GM19025 (cell line): ENCODE measurements around the gene KCP.

ENCODE experiments used
- ATAC-seq: cut with Tn5 transposase; IDR thresholded peaks from one replicate; pipeline ENCODE4 v1.9.1; 2021; ENCODE audit warnings: mild to moderate bottlenecking, low read depth, moderate library complexity; ENCODE audit not compliant: unreplicated experiment

The KCP gene

GRCh38 chr7:128876586-128876977 lies 33.9 kb downstream of the KCP start:
- no peak for ATAC-seq

GRCh38 chr7:128876127-128876526 lies 34.4 kb downstream of the KCP start:
- ATAC-seq, result no peak

- no peak for ATAC-seq
Measured at GRCh38 chr7:128875523-128875948, 35.0 kb downstream of the KCP start.

- no peak for ATAC-seq
Measured at GRCh38 chr7:128874140-128875031, 36.1 kb downstream of the KCP start.

GRCh38 chr7:128873234-128873633 lies 37.3 kb downstream of the KCP start:
- ATAC-seq, result no peak

- no peak for ATAC-seq
Measured at GRCh38 chr7:128872394-128872824, 38.1 kb downstream of the KCP start.

GRCh38 chr7:128871050-128871449 lies 39.5 kb downstream of the KCP start:
- ATAC-seq, result no peak

GRCh38 chr7:128869944-128870285 lies 40.6 kb downstream of the KCP start:
- ATAC-seq, result no peak

- ATAC-seq, result peak; percentile 64
Measured at GRCh38 chr7:128869138-128869943, 41.2 kb downstream of the KCP start.

GRCh38 chr7:128868624-128869137 lies 41.8 kb downstream of the KCP start:
- no peak for ATAC-seq

- ATAC-seq, result no peak
Measured at GRCh38 chr7:128867842-128868623, 42.5 kb downstream of the KCP start.

- ATAC-seq, result no peak
Measured at GRCh38 chr7:128867241-128867640, 43.3 kb downstream of the KCP start.

- ATAC-seq, result no peak
Measured at GRCh38 chr7:128865996-128866877, 44.3 kb downstream of the KCP start.

GRCh38 chr7:128865303-128865702 lies 45.2 kb downstream of the KCP start:
- ATAC-seq, result no peak

- no peak for ATAC-seq
Measured at GRCh38 chr7:128863433-128863989, 47.0 kb downstream of the KCP start.

- ATAC-seq, result peak; percentile 90
Measured at GRCh38 chr7:128862571-128863432, 47.7 kb downstream of the KCP start, which contains the start of gene ATP6V1F. Gene ATP6V1F, plus strand, starts transcription at chr7:128862856. Its CDS starts 49 bp downstream, at chr7:128862905.

GRCh38 chr7:128861957-128862570 lies 48.4 kb downstream of the KCP start:
- no peak for ATAC-seq
